Daoy (cell line): ENCODE data around the gene ABCB4. TPM values are rescaled to one million over a fixed set of nuclear protein-coding genes. Genes with fewer than 3 reads are reported as not detected.

Experiments used
- DNase-seq: peaks from one replicate; pipeline ENCODE4 v3.0.0-alpha.2; 2015; ENCODE audit warnings: low read depth
- total RNA-seq: library from RNA; depleted of rRNA; stranded (reverse); fragments of >200 nt; shearing (Covaris generic); gene quantifications from 2 replicates; pipeline ENCODE4 v1.2.3, GENCODE V29; 2014; rRNA removed

ABCB4 gene
- total RNA-seq, result 0.27 and 1.5 TPM in 2 replicates

- peak; percentile 16 for DNase-seq
Observed at GRCh38 chr7:87475359-87476178, at the start of gene ABCB4. Gene ABCB4 (minus strand): TSS chr7:87475680. CDS start chr7:87475465, 215 bp downstream.

GRCh38 chr7:87518735-87519134 is 43.3 kb upstream of the ABCB4 start:
- DNase-seq, result no peak

- no peak for DNase-seq
Observed at GRCh38 chr7:87517891-87518290, 42.4 kb upstream of the ABCB4 start.

GRCh38 chr7:87517136-87517815 is 41.8 kb upstream of the ABCB4 start:
- no peak for DNase-seq

- DNase-seq, result no peak
Observed at GRCh38 chr7:87513735-87514335, 38.4 kb upstream of the ABCB4 start.

- no peak for DNase-seq
Observed at GRCh38 chr7:87512906-87513305, 37.4 kb upstream of the ABCB4 start.

GRCh38 chr7:87511510-87511909 is 36.0 kb upstream of the ABCB4 start:
- DNase-seq, result no peak

GRCh38 chr7:87510411-87510875 is 35.0 kb upstream of the ABCB4 start:
- DNase-seq, result no peak

GRCh38 chr7:87507446-87507845 is 32.0 kb upstream of the ABCB4 start:
- DNase-seq, result no peak

GRCh38 chr7:87506246-87507180 is 31.0 kb upstream of the ABCB4 start:
- DNase-seq, result no peak

GRCh38 chr7:87505557-87506245 is 30.2 kb upstream of the ABCB4 start:
- DNase-seq, result no peak

- DNase-seq, result no peak
Observed at GRCh38 chr7:87505122-87505521, 29.6 kb upstream of the ABCB4 start.

- no peak for DNase-seq
Observed at GRCh38 chr7:87499494-87499893, 24.0 kb upstream of the ABCB4 start.

- no peak for DNase-seq
Observed at GRCh38 chr7:87498893-87499292, 23.4 kb upstream of the ABCB4 start.

- no peak for DNase-seq
Observed at GRCh38 chr7:87497482-87497881, 22.0 kb upstream of the ABCB4 start.

GRCh38 chr7:87495366-87495765 is 19.9 kb upstream of the ABCB4 start:
- DNase-seq, result no peak

GRCh38 chr7:87494454-87494853 is 19.0 kb upstream of the ABCB4 start:
- DNase-seq, result no peak

- no peak for DNase-seq
Observed at GRCh38 chr7:87483131-87483530, 7.7 kb upstream of the ABCB4 start.

- DNase-seq, result no peak
Observed at GRCh38 chr7:87482115-87482514, 6.6 kb upstream of the ABCB4 start.

GRCh38 chr7:87480386-87480785 is 4.9 kb upstream of the ABCB4 start:
- DNase-seq, result peak; percentile 66

GRCh38 chr7:87479951-87480350 is 4.5 kb upstream of the ABCB4 start:
- DNase-seq, result no peak
